Calu3 (cell line): ENCODE results near the gene AQP11. TPM values are rescaled to one million over a fixed set of nuclear protein-coding genes. Genes with fewer than 3 reads are reported as not detected.
"Not testable (repeated sequence)": the region's sequence is repeated elsewhere in the genome, so short reads cannot be mapped to it uniquely, and the experiment has no call there.

Experiments used
- BruUV-seq: library from RNA; stranded (reverse); fragments of 400-500 nt; replicated peaks from 2 replicates; lab custom pipeline; 2021; lab: Mats Ljungman, UMichigan
- CTCF ChIA-PET: fragments of 300-600 bp; sonication (Branson Sonifier 250); formaldehyde crosslinking; loops from one replicate; lab custom pipeline; 2022; ENCODE audit warnings: antibody characterized with exemption; lab: Charles Lee
- DNase-seq: peaks from one replicate; pipeline ENCODE4 v3.0.0; 2022
- H3K27ac Mint-ChIP-seq: one replicate; pipeline ENCODE4 v1.8.0; 2022; ENCODE audit warnings: mixed read lengths; ENCODE audit not compliant: unreplicated experiment
- H3K27me3 Mint-ChIP-seq: one replicate; pipeline ENCODE4 v1.8.0; 2022; ENCODE audit warnings: mixed read lengths; ENCODE audit not compliant: unreplicated experiment
- H3K36me3 Mint-ChIP-seq: one replicate; pipeline ENCODE4 v1.8.0; 2022; ENCODE audit warnings: mild to moderate bottlenecking, moderate library complexity, mixed read lengths; ENCODE audit not compliant: insufficient read depth, unreplicated experiment
- H3K4me1 Mint-ChIP-seq: one replicate; pipeline ENCODE4 v1.8.0; 2022; ENCODE audit warnings: mild to moderate bottlenecking, low read depth, mixed read lengths; ENCODE audit not compliant: unreplicated experiment
- H3K4me3 Mint-ChIP-seq: one replicate; pipeline ENCODE4 v1.8.0; 2022; ENCODE audit warnings: mild to moderate bottlenecking, low read depth, moderate library complexity, mixed read lengths; ENCODE audit not compliant: unreplicated experiment
- H3K9me3 Mint-ChIP-seq: one replicate; pipeline ENCODE4 v1.8.0; 2022; ENCODE audit warnings: low read depth, mixed read lengths; ENCODE audit not compliant: unreplicated experiment
- intact Hi-C: fragments of 100-400 bp; cut with micrococcal nuclease; formaldehyde crosslinking; loops from one replicate; pipeline ENCODE4 v1.10.0; 2022; ENCODE audit not compliant: unreplicated experiment
- total RNA-seq: library from RNA; stranded (reverse); gene quantifications from 2 replicates; pipeline ENCODE4 v1.2.3, GENCODE V29; 2022
- TF ChIP-seq, protein P1 (sequence below): fragments of 200-600 bp; IDR thresholded peaks from one replicate; pipeline ENCODE4 v1.8.0; 2022; ENCODE audit warnings: antibody characterized with exemption; ENCODE audit not compliant: unreplicated experiment

The AQP11 gene
- total RNA-seq, 1 experiment from 2014 or later: 1.4 TPM

DNA sequence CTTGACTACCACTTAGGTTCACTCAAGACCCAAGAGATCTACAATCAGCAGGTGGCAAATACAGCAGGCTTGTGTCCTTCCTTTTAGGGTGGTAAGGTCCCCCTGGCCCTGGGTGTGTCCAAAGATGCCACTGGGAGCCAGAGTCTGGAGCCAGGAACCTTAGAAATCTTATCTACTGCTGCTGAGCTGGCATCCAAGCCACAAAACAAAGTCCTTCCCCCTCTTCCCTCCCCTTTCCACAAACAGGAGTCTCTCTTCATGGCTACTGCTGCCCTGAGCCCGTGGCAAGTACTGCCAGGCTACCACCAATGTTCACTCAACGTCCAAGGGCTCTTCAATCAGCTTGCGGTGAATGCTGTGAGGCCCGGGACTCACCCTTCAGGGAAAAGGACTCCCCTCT, 21.4 kb upstream of the AQP11 start:
- no peak overlapping the region for H3K27ac Mint-ChIP-seq
- CTCF ChIA-PET: no interaction called here
- no peaks in the 10 kb centered on the region for H3K27me3 Mint-ChIP-seq
- DNase-seq: no peak
- peaks cover 3% of the 10 kb centered on the region for H3K9me3 Mint-ChIP-seq
- TF ChIP-seq, protein P1, sequence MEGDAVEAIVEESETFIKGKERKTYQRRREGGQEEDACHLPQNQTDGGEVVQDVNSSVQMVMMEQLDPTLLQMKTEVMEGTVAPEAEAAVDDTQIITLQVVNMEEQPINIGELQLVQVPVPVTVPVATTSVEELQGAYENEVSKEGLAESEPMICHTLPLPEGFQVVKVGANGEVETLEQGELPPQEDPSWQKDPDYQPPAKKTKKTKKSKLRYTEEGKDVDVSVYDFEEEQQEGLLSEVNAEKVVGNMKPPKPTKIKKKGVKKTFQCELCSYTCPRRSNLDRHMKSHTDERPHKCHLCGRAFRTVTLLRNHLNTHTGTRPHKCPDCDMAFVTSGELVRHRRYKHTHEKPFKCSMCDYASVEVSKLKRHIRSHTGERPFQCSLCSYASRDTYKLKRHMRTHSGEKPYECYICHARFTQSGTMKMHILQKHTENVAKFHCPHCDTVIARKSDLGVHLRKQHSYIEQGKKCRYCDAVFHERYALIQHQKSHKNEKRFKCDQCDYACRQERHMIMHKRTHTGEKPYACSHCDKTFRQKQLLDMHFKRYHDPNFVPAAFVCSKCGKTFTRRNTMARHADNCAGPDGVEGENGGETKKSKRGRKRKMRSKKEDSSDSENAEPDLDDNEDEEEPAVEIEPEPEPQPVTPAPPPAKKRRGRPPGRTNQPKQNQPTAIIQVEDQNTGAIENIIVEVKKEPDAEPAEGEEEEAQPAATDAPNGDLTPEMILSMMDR: no peak
- intact Hi-C loops: no loop called here
- H3K36me3 Mint-ChIP-seq: no peaks in the 10 kb centered on the region
- H3K4me3 Mint-ChIP-seq: no peak overlapping the region
- BruUV-seq: no TSS peak
- no peaks in the 10 kb centered on the region for H3K4me1 Mint-ChIP-seq

DNA sequence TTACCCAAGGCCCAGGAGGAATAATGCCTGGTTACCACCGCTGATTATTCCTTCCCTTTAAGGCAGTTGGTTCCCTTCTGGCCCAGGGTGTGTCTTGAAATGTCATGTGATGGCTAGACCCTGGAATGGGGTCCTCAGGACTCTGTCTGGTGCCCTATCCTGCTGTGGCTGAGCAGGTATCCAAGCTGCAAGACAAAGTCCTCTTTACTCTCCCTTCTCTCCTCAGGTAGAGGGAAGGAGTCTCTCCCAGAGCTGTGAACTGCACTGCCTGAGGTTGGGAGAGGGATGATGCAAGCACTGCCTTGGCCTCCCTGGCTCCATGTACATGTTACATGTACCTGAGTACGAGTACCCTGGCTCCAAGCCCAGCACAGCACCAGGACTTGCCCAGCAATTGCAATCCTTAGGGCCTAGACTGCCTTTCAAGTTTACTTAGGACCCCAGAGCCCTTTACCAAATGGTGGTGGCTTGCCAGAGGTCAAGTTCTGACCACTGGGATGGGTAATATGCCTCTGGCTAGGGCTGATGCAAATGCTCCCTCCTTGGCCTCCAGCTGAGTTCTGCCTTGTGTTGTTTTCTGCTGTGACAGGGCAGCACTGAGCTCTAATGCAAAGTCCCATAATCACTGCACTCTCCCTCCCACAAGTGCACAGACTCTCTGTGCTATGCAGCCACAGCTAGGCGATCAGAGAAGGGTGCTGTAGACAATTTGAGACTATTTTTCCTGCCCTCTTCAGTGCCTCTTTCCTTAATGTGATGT, 20.7 kb upstream of the AQP11 start:
- H3K4me3 Mint-ChIP-seq: no peak overlapping the region
- no peak overlapping the region for H3K27ac Mint-ChIP-seq
- TF ChIP-seq, protein P1: no peak
- CTCF ChIA-PET: interaction anchor here (0.6 kb wide), 1 partner anchor 254 kb away, joined by 15 read pairs; no protein-coding TSS in a partner anchor
- H3K36me3 Mint-ChIP-seq: no peaks in the 10 kb centered on the region
- intact Hi-C loops: no loop called here
- BruUV-seq: no TSS peak
- no peak for DNase-seq
- no peaks in the 10 kb centered on the region for H3K4me1 Mint-ChIP-seq
- no peaks in the 10 kb centered on the region for H3K27me3 Mint-ChIP-seq
- H3K9me3 Mint-ChIP-seq: peaks cover 3% of the 10 kb centered on the region

DNA sequence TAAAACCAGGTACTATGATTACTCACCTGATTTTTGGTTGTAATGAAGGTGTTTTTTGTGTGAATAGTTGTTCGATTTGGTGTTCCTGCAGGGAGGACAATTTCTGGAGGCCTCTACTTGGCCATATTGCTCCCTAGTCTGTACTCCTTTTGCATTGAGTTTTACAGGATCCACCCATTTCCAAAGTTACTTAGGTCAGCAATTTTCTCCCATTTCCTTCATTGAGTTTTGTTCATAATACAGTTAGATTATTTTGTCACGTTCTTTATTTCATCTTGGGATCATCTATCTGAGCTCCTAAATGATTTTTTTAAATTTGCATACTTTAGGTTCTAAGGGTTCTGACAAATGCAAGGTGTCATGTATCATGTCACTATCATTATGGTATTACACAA, 20.1 kb upstream of the AQP11 start:
- Mint-ChIP-seq H3K9me3 (peaks cover 3% of the 10 kb centered on the region), H3K4me1 (no peaks in the 10 kb centered on the region)

DNA sequence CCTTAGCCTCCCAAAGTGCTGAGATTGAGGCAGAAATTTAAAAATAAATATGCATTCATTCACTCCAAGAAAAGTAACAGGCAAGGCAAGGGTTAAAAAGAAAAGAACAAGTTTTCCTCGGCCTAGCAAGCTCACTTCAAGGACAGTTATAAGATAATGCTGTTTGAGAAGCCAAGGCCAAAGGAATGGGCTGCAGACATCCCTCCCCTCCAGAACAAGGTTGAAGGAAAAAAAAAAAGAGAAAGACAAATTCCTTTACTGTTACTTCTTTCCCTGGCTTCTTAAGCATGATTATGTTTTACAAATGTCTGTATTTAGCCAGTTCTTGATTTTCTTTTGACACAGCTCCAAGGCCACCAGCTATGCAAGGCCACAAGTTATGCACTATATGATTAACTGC, 18.9 kb upstream of the AQP11 start:
- H3K4me1 Mint-ChIP-seq, H3K27ac Mint-ChIP-seq, H3K36me3 Mint-ChIP-seq, DNase-seq, BruUV-seq, H3K4me3 Mint-ChIP-seq, intact Hi-C loops, H3K9me3 Mint-ChIP-seq, H3K27me3 Mint-ChIP-seq: not testable (repeated sequence)
- CTCF ChIA-PET: interaction anchor here (0.6 to 0.7 kb wide), 2 partner anchors 24 to 535 kb away, joined by 4 to 5 read pairs; no protein-coding TSS in a partner anchor

More for the DNA sequence above, 20.1 kb upstream of the AQP11 start:
- intact Hi-C loops: no loop called here
- BruUV-seq: no TSS peak
- H3K27me3 Mint-ChIP-seq: no peaks in the 10 kb centered on the region
- DNase-seq: no peak
- no peak overlapping the region for H3K4me3 Mint-ChIP-seq
- H3K27ac Mint-ChIP-seq: no peak overlapping the region
- TF ChIP-seq, protein P1: no peak
- H3K36me3 Mint-ChIP-seq: no peaks in the 10 kb centered on the region
- CTCF ChIA-PET: no interaction called here

DNA sequence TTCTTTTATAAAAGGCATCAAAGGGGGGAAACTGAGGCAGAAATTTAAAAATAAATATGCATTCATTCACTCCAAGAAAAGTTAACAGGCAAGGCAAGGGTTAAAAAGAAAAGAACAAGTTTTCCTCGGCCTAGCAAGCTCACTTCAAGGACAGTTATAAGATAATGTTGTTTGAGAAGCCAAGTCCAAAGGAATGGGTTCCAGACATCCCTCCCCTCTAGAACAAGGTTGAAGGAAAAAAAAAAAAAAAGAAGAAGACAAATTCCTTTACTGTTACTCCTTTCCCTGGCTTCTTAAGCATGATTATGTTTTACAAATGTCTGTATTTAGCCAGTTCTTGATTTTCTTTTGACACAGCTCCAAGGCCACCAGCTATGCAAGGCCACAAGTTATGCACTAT, 14.3 kb upstream of the AQP11 start:
- DNase-seq, H3K27me3 Mint-ChIP-seq, H3K4me3 Mint-ChIP-seq, H3K9me3 Mint-ChIP-seq, BruUV-seq, H3K27ac Mint-ChIP-seq, H3K36me3 Mint-ChIP-seq, H3K4me1 Mint-ChIP-seq, intact Hi-C loops, CTCF ChIA-PET: not testable (repeated sequence)
